Neural progenitor cell (in vitro differentiated cells): ENCODE data around the gene ATP6V0D1. TPM values are rescaled to one million over a fixed set of nuclear protein-coding genes. Genes with fewer than 3 reads are reported as not detected.
A peak's percentile ranks its signal among the peaks of the same experiment; 100 is the strongest.

ENCODE experiments used
- DNase-seq: peaks from one replicate; pipeline ENCODE4 v3.0.0-alpha.2; 2016; ENCODE audit warnings: low spot score
- H2AFZ ChIP-seq: fragments of 200-600 bp; sonication (generic); replicated peaks from 2 replicates; pipeline ENCODE4 v1.6.1; 2016; ENCODE audit warnings: antibody characterized with exemption
- H3F3A ChIP-seq: fragments of 200-600 bp; sonication (generic); 2 replicates; pipeline ENCODE4 v1.6.1; 2016; ENCODE audit warnings: antibody characterized with exemption, low read depth
- H3K27ac ChIP-seq: fragments of 200-600 bp; sonication (generic); 2 replicates; pipeline ENCODE4 v1.5.1; 2016; ENCODE audit warnings: mild to moderate bottlenecking
- H3K27me3 ChIP-seq: fragments of 200-600 bp; sonication (generic); 2 replicates; pipeline ENCODE4 v1.6.1; 2016; ENCODE audit warnings: mild to moderate bottlenecking, moderate library complexity
- H3K36me3 ChIP-seq: fragments of 200-600 bp; sonication (generic); 2 replicates; pipeline ENCODE4 v1.5.1; 2016
- H3K4me1 ChIP-seq: fragments of 200-600 bp; sonication (generic); 2 replicates; pipeline ENCODE4 v1.6.1; 2016; ENCODE audit warnings: mixed run types
- H3K4me2 ChIP-seq: fragments of 200-600 bp; sonication (generic); 2 replicates; pipeline ENCODE4 v1.6.1; 2016
- H3K4me3 ChIP-seq: fragments of 200-600 bp; sonication (generic); 2 replicates; pipeline ENCODE4 v1.5.1; 2016
- H3K79me2 ChIP-seq: fragments of 200-600 bp; sonication (generic); 2 replicates; pipeline ENCODE4 v1.6.1; 2016; ENCODE audit warnings: low read depth
- H3K9ac ChIP-seq: fragments of 200-600 bp; sonication (generic); 2 replicates; pipeline ENCODE4 v1.6.1; 2016
- H3K9me3 ChIP-seq: fragments of 200-600 bp; sonication (generic); 2 replicates; pipeline ENCODE4 v1.5.1; 2016; ENCODE audit warnings: low read depth
- H4K20me1 ChIP-seq: fragments of 200-600 bp; sonication (generic); 2 replicates; pipeline ENCODE4 v1.6.1; 2016; ENCODE audit warnings: low read depth
- H3K27ac Mint-ChIP-seq: 3 replicates; pipeline ENCODE4 v1.8.0; 2021; ENCODE audit warnings: mixed read lengths
- H3K27me3 Mint-ChIP-seq: 2 replicates; pipeline ENCODE4 v1.8.0; 2022; ENCODE audit warnings: low read depth, mild to moderate bottlenecking, inconsistent platforms, moderate library complexity, mixed read lengths; ENCODE audit not compliant: insufficient read depth
- H3K36me3 Mint-ChIP-seq: 3 replicates; pipeline ENCODE4 v1.8.0; 2021; ENCODE audit warnings: mixed read lengths
- H3K4me1 Mint-ChIP-seq: 3 replicates; pipeline ENCODE4 v1.8.0; 2021; ENCODE audit warnings: mixed read lengths
- H3K4me3 Mint-ChIP-seq: 3 replicates; pipeline ENCODE4 v1.8.0; 2021; ENCODE audit warnings: mild to moderate bottlenecking, moderate library complexity, mixed read lengths
- H3K9me3 Mint-ChIP-seq: 3 replicates; pipeline ENCODE4 v1.8.0; 2020; ENCODE audit warnings: mixed read lengths
- CTCF ChIP-seq: fragments of 200-600 bp; sonication (generic); IDR thresholded peaks from 2 replicates; pipeline ENCODE4 v1.5.1; 2017; ENCODE audit warnings: antibody characterized with exemption, mild to moderate bottlenecking
- EZH2 ChIP-seq: fragments of 200-600 bp; sonication (generic); IDR thresholded peaks from 2 replicates; pipeline ENCODE4 v1.6.1; 2017; ENCODE audit warnings: antibody characterized with exemption, mild to moderate bottlenecking, moderate library complexity
- EZH2phosphoT487 ChIP-seq: fragments of 200-600 bp; sonication (generic); IDR thresholded peaks from 2 replicates; pipeline ENCODE4 v1.6.1; 2017; ENCODE audit warnings: antibody characterized with exemption
- total RNA-seq: library from RNA; depleted of rRNA; stranded (reverse); fragments of >200 nt; gene quantifications from 2 replicates; pipeline ENCODE4 v1.2.3, GENCODE V29; 2015; ENCODE audit warnings: low replicate concordance

Gene ATP6V0D1
- total RNA-seq, 1 donor from 2014 or later = 29.7 TPM

GRCh38 chr16:67518676-67519075 is 37.7 kb upstream of the ATP6V0D1 start:
- H3K9ac ChIP-seq = no peak overlapping the region
- no peaks in the 10 kb centered on the region for H3K4me1 ChIP-seq
- H4K20me1 ChIP-seq = no peaks in the 10 kb centered on the region
- peaks cover 38% of the 10 kb centered on the region for H3K27me3 ChIP-seq
- no peak overlapping the region for H3K27ac ChIP-seq
- peaks cover 8% of the 10 kb centered on the region for H3F3A ChIP-seq
- Mint-ChIP-seq H3K4me1 (peaks cover 13% of the 10 kb centered on the region), H3K36me3 (no peaks in the 10 kb centered on the region), H3K9me3 (no peaks in the 10 kb centered on the region), H3K27me3 (peaks cover 6% of the 10 kb centered on the region), H3K27ac (no peak overlapping the region), H3K4me3 (peak overlapping the region; percentile 33)
- H3K9me3 ChIP-seq = no peaks in the 10 kb centered on the region
- no peaks in the 10 kb centered on the region for H3K36me3 ChIP-seq
- no peak overlapping the region for H2AFZ ChIP-seq
- no peaks in the 10 kb centered on the region for H3K79me2 ChIP-seq
- DNase-seq = no peak
- no peak for TF ChIP-seq EZH2phosphoT487
- H3K4me3 ChIP-seq = no peak overlapping the region
- no peak overlapping the region for H3K4me2 ChIP-seq

- H4K20me1 ChIP-seq = no peaks in the 10 kb centered on the region
- Mint-ChIP-seq H3K27me3 (peaks cover 6% of the 10 kb centered on the region), H3K4me3 (no peak overlapping the region), H3K4me1 (peaks cover 13% of the 10 kb centered on the region), H3K9me3 (no peaks in the 10 kb centered on the region), H3K27ac (no peak overlapping the region), H3K36me3 (no peaks in the 10 kb centered on the region)
- peaks cover 31% of the 10 kb centered on the region for H3K27me3 ChIP-seq
- H3K9ac ChIP-seq = no peak overlapping the region
- no peak overlapping the region for H2AFZ ChIP-seq
- H3K4me3 ChIP-seq = no peak overlapping the region
- peaks cover 8% of the 10 kb centered on the region for H3F3A ChIP-seq
- H3K27ac ChIP-seq = no peak overlapping the region
- DNase-seq = no peak
- H3K79me2 ChIP-seq = no peaks in the 10 kb centered on the region
- H3K9me3 ChIP-seq = no peaks in the 10 kb centered on the region
- TF ChIP-seq CTCF (no peak), EZH2 (no peak), EZH2phosphoT487 (no peak)
- H3K4me2 ChIP-seq = no peak overlapping the region
- no peaks in the 10 kb centered on the region for H3K36me3 ChIP-seq
- H3K4me1 ChIP-seq = no peaks in the 10 kb centered on the region
Observed at GRCh38 chr16:67517661-67518423, 36.9 kb upstream of the ATP6V0D1 start.

GRCh38 chr16:67517155-67517445 is 36.1 kb upstream of the ATP6V0D1 start:
- peaks cover 6% of the 10 kb centered on the region for H3K27me3 Mint-ChIP-seq
- TF ChIP-seq EZH2phosphoT487 (no peak), CTCF (no peak), EZH2 (no peak)
- Histone ChIP-seq H3K36me3 (no peaks in the 10 kb centered on the region), H3K27me3 (peaks cover 25% of the 10 kb centered on the region), H3K4me1 (no peaks in the 10 kb centered on the region), H4K20me1 (no peaks in the 10 kb centered on the region), H3K4me2 (no peak overlapping the region), H2AFZ (no peak overlapping the region), H3K4me3 (no peak overlapping the region), H3F3A (peaks cover 8% of the 10 kb centered on the region), H3K79me2 (no peaks in the 10 kb centered on the region), H3K27ac (no peak overlapping the region), H3K9ac (no peak overlapping the region), H3K9me3 (no peaks in the 10 kb centered on the region)
- H3K4me1 Mint-ChIP-seq = peaks cover 13% of the 10 kb centered on the region
- H3K4me3 Mint-ChIP-seq = no peak overlapping the region
- no peaks in the 10 kb centered on the region for H3K36me3 Mint-ChIP-seq
- no peak for DNase-seq
- H3K9me3 Mint-ChIP-seq = no peaks in the 10 kb centered on the region
- H3K27ac Mint-ChIP-seq = no peak overlapping the region
